Sigmoid colon (tissue), 4 donors: ENCODE results near the gene CSTPP1.

ENCODE experiments used
- EP300 ChIP-seq, 4 donors: sonication (generic); formaldehyde crosslinking; IDR thresholded peaks; one replicate each; pipeline ENCODE4 v1.6.1; 2017; ENCODE audit warnings: antibody characterized with exemption in 4 of 4
- POLR2A ChIP-seq, 2 donors: fragments of 450-650 bp; IDR thresholded peaks; one replicate each; pipeline ENCODE4 v1.6.1; 2016; ENCODE audit warnings: antibody characterized with exemption in 2 of 2, mild to moderate bottlenecking in 2 of 2, moderate library complexity in 2 of 2
- POLR2AphosphoS5 ChIP-seq, 4 donors: sonication (generic); formaldehyde crosslinking; IDR thresholded peaks; one replicate each; pipeline ENCODE4 v1.6.1; 2017; ENCODE audit warnings: antibody characterized with exemption in 4 of 4
- TF ChIP-seq, protein P1 (sequence below), 4 experiments: fragments of 450-650 bp in 3 of 4; fragments of 200-600 bp in 1 of 4; IDR thresholded peaks; one replicate each; pipeline ENCODE4 v1.5.1; 2016 to 2019; ENCODE audit warnings: antibody characterized with exemption in 4 of 4, mild to moderate bottlenecking in 3 of 4, moderate library complexity in 2 of 4

DNA sequence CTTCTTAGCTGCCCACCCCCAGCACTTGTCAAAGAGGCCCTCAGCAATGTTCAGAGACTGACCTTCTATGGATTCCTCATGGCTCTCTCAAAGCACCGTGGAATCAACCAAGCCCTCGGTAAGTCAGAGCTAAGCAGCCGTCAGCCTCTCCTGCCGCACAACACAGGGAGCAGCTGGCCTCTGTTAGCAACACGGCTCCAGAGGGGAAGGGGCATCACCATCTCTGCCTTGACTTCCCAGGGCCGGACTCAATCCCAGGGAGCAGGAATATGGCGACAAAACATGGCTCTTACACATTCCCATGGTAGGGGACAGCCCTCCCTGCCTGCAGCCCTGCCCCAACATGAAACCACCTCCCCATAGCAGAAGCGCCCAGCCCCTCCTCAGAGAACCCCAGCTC lies 221.2 kb downstream of the CSTPP1 start:
- TF ChIP-seq, protein P1, sequence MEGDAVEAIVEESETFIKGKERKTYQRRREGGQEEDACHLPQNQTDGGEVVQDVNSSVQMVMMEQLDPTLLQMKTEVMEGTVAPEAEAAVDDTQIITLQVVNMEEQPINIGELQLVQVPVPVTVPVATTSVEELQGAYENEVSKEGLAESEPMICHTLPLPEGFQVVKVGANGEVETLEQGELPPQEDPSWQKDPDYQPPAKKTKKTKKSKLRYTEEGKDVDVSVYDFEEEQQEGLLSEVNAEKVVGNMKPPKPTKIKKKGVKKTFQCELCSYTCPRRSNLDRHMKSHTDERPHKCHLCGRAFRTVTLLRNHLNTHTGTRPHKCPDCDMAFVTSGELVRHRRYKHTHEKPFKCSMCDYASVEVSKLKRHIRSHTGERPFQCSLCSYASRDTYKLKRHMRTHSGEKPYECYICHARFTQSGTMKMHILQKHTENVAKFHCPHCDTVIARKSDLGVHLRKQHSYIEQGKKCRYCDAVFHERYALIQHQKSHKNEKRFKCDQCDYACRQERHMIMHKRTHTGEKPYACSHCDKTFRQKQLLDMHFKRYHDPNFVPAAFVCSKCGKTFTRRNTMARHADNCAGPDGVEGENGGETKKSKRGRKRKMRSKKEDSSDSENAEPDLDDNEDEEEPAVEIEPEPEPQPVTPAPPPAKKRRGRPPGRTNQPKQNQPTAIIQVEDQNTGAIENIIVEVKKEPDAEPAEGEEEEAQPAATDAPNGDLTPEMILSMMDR (IDR thresholded peaks at IDR 0.05), result no peak
- TF ChIP-seq POLR2A (IDR thresholded peaks at IDR 0.05), result no peak
- TF ChIP-seq POLR2AphosphoS5 (IDR thresholded peaks at IDR 0.05), result no peak
- no peak for TF ChIP-seq EP300 (IDR thresholded peaks at IDR 0.05)
